NCI-H69 (cell line): Measurements from ENCODE around the gene GALNT2.

Experiments used
- DNase-seq: peaks from one replicate; lab custom pipeline; 2025; lab: John Stamatoyannopoulos, UW

The GALNT2 gene

GRCh38 chr1:230066466-230067404, at the start of gene GALNT2:
Gene GALNT2 (plus strand): TSS chr1:230067238. CDS start chr1:230067281, 43 bp downstream.
- peak; percentile 97 for DNase-seq

- DNase-seq = no peak
Observed at GRCh38 chr1:230020451-230020850, 46.6 kb upstream of the GALNT2 start.

GRCh38 chr1:230022666-230023380, 44.2 kb upstream of the GALNT2 start:
- DNase-seq = no peak

- DNase-seq = no peak
Observed at GRCh38 chr1:230025686-230026085, 41.4 kb upstream of the GALNT2 start.

- DNase-seq = no peak
Observed at GRCh38 chr1:230026139-230026538, 40.9 kb upstream of the GALNT2 start.

GRCh38 chr1:230026572-230026971, 40.5 kb upstream of the GALNT2 start:
- DNase-seq = no peak

GRCh38 chr1:230028602-230029223, 38.3 kb upstream of the GALNT2 start:
- no peak for DNase-seq

- peak; percentile 16 for DNase-seq
Observed at GRCh38 chr1:230029244-230029941, 37.6 kb upstream of the GALNT2 start.

GRCh38 chr1:230030122-230030821, 36.8 kb upstream of the GALNT2 start:
- DNase-seq = no peak

GRCh38 chr1:230031131-230031530, 35.9 kb upstream of the GALNT2 start:
- DNase-seq = no peak

GRCh38 chr1:230032516-230033281, 34.3 kb upstream of the GALNT2 start:
- DNase-seq = no peak

GRCh38 chr1:230037261-230037660, 29.8 kb upstream of the GALNT2 start:
- no peak for DNase-seq

- no peak for DNase-seq
Observed at GRCh38 chr1:230040440-230040839, 26.6 kb upstream of the GALNT2 start.

- no peak for DNase-seq
Observed at GRCh38 chr1:230043081-230043480, 24.0 kb upstream of the GALNT2 start.

GRCh38 chr1:230044729-230045128, 22.3 kb upstream of the GALNT2 start:
- DNase-seq = no peak

GRCh38 chr1:230047114-230047865, 19.7 kb upstream of the GALNT2 start:
- no peak for DNase-seq

- DNase-seq = no peak
Observed at GRCh38 chr1:230048322-230048721, 18.7 kb upstream of the GALNT2 start.

- DNase-seq = no peak
Observed at GRCh38 chr1:230048922-230049321, 18.1 kb upstream of the GALNT2 start.

- no peak for DNase-seq
Observed at GRCh38 chr1:230049731-230050130, 17.3 kb upstream of the GALNT2 start.
